GM18505 (cell line): ENCODE data around the gene FADS6.

Source experiments
- ATAC-seq: cut with Tn5 transposase; IDR thresholded peaks from one replicate; pipeline ENCODE4 v1.9.1; 2021; ENCODE audit not compliant: unreplicated experiment
- POLR2A ChIP-seq: IDR thresholded peaks from 4 replicates; pipeline ENCODE4 v1.6.1; 2011; ENCODE audit warnings: borderline replicate concordance; ENCODE audit not compliant: insufficient read depth, insufficient read length; ENCODE audit errors: extremely low read depth

Gene FADS6

DNA sequence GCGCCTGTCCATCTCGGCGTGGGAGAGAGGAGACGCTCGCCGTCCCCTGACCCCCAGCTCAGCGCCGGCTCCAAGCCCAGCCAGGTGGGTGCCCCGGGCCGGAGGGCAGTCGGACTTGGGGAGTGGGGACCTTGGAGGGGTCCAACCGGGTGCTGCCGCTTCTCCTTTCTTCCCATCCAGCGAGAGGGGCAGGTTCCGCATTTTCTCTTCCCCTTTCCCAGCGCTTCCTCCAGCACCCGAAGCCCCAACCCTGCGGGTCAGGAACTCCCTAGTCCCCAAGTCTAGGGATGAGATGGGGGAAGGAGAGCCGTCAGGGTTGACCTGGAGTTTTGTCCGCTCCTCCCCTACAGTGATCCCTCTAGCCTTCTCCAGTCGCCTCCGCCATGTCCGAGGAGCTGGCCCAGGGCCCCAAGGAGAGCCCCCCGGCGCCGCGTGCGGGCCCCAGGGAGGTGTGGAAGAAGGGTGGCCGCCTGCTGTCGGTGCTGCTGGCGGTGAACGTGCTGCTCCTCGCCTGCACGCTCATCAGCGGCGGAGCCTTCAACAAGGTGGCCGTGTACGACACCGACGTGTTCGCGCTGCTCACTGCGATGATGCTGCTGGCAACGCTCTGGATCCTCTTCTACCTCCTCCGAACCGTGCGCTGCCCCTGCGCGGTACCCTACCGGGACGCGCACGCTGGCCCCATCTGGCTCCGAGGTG lies 31.0 kb upstream of the FADS6 start, which contains the start of gene OTOP2:
Gene OTOP2, plus strand, starts transcription at position 24 of the 699 bp plus-strand sequence. Its CDS starts 360 bp downstream, at position 384.
- no peak for TF ChIP-seq POLR2A
- no peak for ATAC-seq

DNA sequence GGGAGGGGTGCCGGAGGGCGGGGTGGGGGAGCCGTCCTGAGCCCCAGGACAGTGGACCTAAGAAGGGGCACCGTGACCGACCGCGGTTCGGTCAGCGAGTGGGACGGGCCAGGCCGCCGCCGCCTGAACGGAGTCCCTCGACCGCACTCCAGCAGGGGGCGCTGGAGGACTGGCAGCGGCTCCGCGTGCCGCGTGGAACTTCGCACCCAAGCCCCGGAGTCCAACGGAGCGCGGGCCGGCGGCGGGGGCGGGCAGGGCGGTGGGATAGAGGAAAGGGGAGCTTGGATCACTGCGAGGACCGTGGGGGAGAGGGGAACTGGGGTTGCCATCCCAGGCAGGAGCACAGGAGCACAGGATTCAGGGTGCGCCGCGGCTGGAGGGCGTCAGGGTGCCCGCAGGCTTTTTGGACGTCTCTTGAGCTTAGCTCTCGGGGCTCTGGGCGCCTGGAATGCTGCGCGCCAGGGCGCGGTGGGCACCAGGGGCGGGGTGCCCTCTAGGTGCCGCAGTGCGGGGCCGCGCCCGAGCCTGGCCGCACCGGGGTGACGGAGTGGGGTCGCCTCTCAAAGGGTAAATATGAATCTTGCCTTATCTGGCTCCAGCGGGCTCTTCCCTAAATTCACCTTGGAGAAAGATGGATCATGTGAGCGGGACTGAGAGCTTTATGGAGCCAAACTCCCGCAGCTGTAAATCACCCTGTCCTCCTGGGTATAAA lies 30.3 kb upstream of the FADS6 start:
- no peak for ATAC-seq
- no peak for TF ChIP-seq POLR2A

DNA sequence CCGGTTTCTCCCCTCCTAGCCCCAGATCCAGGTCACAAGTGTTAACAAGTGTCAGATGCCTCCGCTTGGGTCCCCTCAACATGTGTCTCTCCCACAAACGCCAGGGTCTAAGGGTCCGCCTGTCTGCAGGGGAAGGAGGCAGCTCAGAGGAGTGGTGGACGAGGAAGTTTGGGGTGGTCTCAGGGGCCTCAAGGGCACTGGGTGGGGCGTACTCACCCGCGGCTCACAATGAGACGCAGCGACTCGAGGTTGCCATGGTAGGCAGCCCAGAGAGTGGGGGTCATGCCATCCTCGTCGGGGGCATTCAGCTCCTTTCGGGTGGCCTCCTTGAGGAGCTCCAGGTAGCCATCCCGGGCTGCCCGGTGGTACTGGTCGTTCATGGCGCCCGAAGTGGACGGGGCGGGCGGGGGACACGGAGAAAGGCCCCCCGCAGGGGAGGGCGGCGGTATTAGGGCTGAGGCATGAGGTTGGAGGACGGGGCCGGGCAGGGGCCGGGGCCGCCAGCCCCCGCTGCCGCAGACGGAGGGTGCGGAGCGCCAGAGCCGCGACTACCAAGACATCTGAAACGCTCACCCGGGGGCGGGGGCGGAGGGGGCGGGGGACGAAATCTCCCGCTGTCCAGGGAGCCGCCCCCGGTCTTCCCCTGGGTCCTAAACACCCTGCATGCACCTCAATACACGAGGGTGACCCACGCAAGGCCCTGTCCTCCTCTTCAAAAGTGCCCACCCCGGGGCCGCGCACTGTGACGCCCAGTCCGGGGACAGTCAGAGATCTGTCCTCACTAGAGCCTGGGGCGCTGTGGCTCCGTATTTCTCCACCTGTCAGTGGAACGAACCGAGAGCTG lies 29.5 kb upstream of the FADS6 start, which contains the start of gene USH1G:
Gene USH1G, minus strand, starts transcription at position 562 of the 844 bp plus-strand sequence. Its CDS starts 182 bp downstream, at position 380.
- TF ChIP-seq POLR2A, result no peak
- ATAC-seq, result no peak

DNA sequence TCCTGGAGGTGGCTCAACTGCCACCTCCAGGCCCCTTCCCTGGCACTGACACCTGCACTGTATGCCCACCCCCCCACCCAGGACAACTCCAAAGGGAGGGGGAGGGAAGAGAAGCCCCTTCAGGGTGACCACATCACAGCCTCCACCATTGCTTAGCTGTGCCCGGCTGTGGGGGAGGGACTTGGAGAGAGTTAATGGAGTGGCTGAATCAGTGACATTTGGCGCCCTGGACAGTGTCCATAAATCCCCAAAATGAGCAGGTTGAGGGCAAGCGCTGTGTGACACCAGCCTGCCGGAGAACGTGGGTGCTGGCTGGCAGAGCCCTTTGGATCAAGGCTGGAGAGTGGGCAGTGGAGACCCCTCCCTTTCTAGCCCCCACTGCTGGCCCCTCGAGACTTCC lies 28.7 kb upstream of the FADS6 start:
- ATAC-seq, result no peak
- TF ChIP-seq POLR2A, result no peak

DNA sequence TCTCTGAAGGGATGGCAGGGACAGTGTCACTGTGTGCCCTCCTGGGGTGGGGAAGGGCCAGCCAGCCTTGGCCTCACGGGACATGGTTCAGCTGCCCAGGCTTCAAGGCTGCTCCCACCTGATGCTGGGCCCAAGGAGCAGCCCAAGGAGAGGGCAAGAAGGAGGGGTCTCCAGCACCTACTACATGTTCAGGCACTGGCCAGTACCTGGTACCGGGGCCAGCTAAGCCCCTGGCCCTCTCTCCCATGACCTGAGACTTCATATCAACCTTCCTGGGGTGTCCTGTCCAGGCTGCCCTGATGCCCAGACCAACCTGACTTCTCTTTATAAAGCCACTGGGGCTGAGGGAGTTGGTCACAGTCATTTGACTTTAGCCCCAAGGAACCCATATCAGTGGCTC lies 28.3 kb upstream of the FADS6 start:
- no peak for ATAC-seq
- no peak for TF ChIP-seq POLR2A

DNA sequence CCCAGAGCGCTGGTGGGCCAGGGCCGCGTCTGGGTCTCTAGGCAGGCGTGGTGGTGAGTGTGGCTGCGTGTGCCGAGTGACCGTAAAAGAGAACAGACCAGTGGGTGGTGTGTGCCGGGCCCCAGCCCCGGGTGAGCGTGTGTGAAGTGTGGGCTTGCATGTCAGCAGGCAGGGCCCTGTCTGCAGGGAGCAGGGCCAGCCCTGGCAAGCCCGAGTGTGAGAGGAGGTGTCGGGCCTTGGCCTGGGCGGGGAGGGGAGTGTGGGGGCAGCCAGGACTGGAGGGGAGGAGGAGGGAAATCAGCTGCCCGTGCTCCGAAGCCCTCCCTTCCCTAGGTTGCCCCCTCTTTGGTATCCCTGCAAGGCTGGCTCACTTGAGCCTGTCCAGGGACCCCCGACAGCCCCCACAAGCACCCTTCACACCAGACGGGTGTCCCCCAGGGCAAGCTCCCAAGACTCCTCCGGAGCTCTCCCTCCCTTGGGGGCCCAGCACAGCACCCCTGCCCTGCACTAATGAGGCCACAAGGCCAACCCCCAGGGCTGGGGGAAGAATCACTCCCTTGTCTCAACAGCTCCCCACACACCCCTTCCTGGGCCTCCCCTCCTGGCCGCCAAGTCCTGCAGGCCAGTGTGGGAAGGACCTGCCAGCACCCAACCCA lies 27.7 kb upstream of the FADS6 start:
- ATAC-seq, result no peak
- no peak for TF ChIP-seq POLR2A

DNA sequence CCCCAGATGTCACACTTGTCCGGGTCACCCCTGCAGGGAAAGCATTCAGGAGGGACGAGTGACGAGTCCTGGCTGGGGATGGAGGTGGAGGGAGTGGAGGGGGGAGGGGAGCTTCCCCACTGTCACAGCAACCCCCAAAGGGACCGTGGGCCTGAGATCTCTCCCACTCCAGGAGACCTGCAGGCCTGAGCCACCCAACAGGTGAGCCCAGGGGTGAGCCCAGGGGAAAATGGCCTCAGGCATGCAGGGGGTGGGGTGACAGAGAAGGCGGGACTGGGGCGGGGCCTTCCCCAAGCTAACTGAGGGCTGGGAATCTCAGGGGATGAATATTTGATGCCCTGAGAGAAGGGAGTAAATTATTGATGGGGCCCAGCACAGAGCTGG lies 27.2 kb upstream of the FADS6 start:
- ATAC-seq, result no peak
- TF ChIP-seq POLR2A, result no peak

DNA sequence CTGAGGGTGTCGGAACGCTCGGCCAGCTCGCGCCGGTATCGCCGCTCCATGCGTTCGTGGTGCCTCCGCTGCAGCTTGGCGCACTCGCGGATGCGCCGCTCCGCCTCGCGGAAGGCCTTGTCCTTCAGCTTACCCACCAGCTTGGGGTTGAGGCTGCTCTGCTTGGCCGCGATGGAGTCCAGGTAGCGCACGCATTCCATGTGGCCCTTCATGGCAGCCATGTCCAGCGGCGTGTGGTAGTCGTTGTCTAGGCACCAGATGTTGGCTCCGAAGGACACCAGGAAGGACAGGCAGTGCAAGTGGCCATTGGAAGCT lies 26.8 kb upstream of the FADS6 start:
- ATAC-seq, result no peak
- no peak for TF ChIP-seq POLR2A

DNA sequence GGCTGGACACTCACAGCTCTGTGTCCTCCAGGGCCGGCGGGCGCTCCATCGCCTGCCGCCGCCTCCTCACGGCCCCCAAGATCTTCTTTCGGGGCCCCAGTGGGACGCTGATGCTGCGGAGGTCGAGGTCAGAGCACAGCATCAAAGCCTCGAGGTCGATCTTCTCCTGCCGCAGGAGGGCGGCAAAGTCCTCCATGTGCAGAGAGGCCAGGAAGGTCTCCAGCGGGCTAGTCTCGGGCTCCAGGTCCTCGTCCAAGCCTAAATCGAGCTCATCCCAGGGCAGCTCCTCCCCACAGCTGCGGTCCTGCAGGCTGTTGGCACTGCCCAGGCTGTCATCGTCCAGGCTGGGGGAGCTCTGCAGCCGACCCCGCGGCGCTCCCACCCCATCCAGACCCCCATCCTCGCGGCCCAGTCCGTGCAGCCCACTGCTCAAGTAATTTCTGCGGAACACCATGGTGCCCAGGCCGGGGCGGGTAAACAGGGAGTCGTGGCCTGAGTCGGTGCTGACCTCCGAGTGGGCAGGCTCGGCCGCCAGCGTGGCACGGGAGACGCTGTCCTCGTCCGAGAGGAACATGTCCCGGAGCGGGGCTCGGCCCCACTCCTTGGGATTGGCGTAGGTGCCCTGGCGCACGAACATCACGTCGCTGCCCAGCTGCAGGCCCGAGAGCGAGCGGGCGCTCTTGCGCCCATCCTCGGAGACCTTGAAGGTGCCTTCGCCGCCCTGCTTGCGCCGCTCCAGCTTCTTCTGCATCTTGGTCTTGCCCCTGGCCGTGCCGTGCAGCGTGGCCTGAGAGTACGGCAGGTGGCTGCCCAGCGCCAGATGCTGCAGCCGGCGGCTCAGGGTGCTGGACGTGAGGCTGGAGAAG lies 26.2 kb upstream of the FADS6 start:
- no peak for TF ChIP-seq POLR2A
- no peak for ATAC-seq

DNA sequence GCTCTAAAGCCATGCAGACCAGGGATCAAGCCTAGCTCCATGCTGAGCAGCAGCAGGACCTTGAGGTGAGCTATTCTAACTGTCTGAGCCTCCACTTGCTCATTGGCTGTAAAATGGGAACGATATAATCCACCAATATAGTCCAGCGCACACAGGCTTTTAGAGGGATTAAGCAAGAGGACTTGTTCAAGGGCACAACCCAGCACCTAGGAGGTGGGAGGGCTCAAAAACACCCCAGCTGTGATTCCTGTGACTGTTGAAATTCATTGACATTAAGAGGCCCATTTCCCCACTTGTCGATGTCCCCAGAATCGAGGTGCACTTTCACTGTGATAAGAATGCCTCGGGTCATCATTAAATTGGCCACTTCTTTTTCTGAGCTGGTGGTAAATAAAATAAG lies 25.5 kb upstream of the FADS6 start:
- ATAC-seq, result no peak
- TF ChIP-seq POLR2A, result no peak

DNA sequence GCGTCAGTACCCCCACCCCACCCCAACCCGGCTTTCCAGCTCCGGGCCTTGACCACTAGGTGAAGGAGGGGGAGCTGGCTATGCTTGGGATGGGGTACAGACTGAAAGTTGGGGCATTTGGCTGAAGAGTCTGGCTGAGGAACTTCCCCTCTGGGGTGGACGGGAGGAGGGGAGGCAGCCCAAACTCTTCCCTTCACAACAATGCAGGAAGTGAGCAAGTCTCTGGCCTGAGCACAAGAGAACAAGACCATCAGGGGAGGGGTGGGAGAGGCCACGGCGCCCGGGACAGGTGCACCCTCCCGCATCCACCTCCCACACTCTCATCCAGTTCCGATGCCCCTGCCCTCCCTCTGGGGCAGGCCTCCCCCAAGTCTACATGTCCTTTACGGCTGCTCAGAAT lies 24.0 kb upstream of the FADS6 start:
- TF ChIP-seq POLR2A, result no peak
- ATAC-seq, result no peak

DNA sequence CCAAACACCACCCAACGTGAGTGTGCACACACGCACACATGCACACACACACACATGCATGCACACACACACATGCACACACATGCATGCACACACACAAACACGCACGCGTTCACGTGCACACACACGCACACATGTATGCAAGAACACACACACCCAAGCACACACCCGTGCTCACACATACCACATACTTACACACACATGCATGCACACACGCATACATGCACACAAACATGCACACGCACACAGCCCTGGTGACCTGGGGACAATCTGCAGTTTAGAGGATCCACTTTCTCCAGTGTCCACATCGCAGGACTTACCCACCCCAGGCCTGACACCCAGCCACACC lies 23.4 kb upstream of the FADS6 start:
- ATAC-seq, result no peak
- no peak for TF ChIP-seq POLR2A
